Chondrocyte (in vitro differentiated cells): ENCODE measurements around the gene RNF180. TPM values are rescaled to one million over a fixed set of nuclear protein-coding genes. Genes with fewer than 3 reads are reported as not detected.

ENCODE experiments used
- DNase-seq: peaks from one replicate; pipeline ENCODE4 v3.0.0; 2021; ENCODE audit warnings: mixed read lengths, low spot score
- H3K27ac Mint-ChIP-seq: one replicate; pipeline ENCODE4 v1.8.0; 2021; ENCODE audit warnings: mild to moderate bottlenecking, moderate library complexity, mixed read lengths; ENCODE audit not compliant: unreplicated experiment
- H3K27me3 Mint-ChIP-seq: 2 replicates; pipeline ENCODE4 v1.8.0; 2021; ENCODE audit warnings: low read depth, mixed read lengths
- H3K36me3 Mint-ChIP-seq: 2 replicates; pipeline ENCODE4 v1.8.0; 2021; ENCODE audit warnings: low read depth, mixed read lengths
- H3K4me1 Mint-ChIP-seq: 2 replicates; pipeline ENCODE4 v1.8.0; 2021; ENCODE audit warnings: low read depth, mild to moderate bottlenecking, mixed read lengths
- H3K4me3 Mint-ChIP-seq: one replicate; pipeline ENCODE4 v1.8.0; 2021; ENCODE audit warnings: mild to moderate bottlenecking, moderate library complexity, mixed read lengths; ENCODE audit not compliant: unreplicated experiment
- H3K9me3 Mint-ChIP-seq: 2 replicates; pipeline ENCODE4 v1.8.0; 2021; ENCODE audit warnings: low read depth, mixed read lengths
- CTCF ChIP-seq: fragments of 200-600 bp; sonication (generic); IDR thresholded peaks from 2 replicates; pipeline ENCODE4 v1.5.0; 2021; ENCODE audit warnings: antibody characterized with exemption, mild to moderate bottlenecking, moderate library complexity
- total RNA-seq: library from RNA; stranded (reverse); gene quantifications from 3 replicates; pipeline ENCODE4 v1.2.1, GENCODE V29; 2021

Gene RNF180
- total RNA-seq, 1 donor from 2014 or later: 5.8 TPM

DNA sequence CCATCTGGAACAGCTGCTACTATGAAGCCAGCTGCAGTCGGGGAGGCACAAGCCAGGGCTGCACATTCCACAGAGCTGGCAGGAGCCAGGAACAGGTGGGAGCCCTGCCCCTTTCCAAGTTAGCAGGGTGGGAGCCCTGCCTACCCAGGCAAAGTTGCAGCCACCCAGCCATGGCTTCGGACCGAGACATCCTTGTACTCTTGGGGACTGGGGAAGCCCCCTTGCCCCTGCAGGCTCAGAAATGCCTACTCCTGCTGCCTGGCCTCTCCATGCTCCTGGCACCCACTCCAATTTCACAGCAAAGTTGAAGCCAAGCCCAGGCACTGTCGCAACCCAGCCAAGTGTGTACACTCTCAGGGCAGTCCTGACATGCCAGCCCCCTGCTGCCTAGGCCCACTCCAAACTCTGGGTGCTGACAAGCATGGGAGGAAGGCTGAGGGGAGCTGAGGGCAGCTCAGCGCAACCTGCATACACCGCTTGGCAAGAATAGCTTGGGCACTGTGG lies 165.1 kb downstream of the RNF180 start:
- no peak for DNase-seq
- H3K36me3 Mint-ChIP-seq: peaks cover 14% of the 10 kb centered on the region
- peaks cover 16% of the 10 kb centered on the region for H3K9me3 Mint-ChIP-seq
- H3K4me3 Mint-ChIP-seq: no peak overlapping the region
- no peak overlapping the region for H3K27ac Mint-ChIP-seq
- H3K27me3 Mint-ChIP-seq: no peaks in the 10 kb centered on the region
- no peaks in the 10 kb centered on the region for H3K4me1 Mint-ChIP-seq
- TF ChIP-seq CTCF: no peak

DNA sequence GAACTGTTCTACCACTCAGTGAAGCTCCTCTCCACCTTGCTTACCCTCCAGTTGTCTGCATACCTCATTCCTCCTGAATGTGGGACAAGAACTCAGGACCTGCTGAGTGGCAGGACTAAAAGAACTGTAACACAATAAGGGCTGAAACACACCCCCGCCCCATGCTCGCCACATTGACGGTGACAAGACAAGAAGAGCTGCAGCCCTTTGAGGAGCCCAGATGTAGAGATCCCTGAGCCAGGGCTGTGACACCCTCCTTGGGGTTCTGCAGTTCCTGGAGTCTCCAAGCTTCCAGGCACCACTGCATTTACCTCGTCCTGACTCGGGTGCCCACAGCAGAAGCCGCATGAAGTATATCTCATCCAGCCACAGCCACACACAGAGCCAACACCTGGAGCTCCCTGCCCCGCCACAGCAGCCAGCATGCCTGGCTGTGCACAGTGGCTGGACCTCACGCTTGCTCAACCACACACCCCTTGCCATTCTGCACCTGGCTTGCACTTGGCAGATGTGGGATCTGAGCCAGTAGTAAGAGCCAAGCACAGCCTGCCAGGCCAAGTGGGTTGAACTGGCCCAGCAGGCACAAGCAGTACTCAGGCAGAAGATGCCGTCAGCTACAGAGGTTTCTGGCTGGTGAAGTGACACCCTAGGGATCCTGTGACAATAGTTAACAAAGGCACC lies 166.1 kb downstream of the RNF180 start:
- Mint-ChIP-seq H3K27ac (no peak overlapping the region), H3K36me3 (peaks cover 11% of the 10 kb centered on the region), H3K27me3 (no peaks in the 10 kb centered on the region), H3K4me1 (no peaks in the 10 kb centered on the region), H3K4me3 (no peak overlapping the region), H3K9me3 (peaks cover 10% of the 10 kb centered on the region)
- no peak for TF ChIP-seq CTCF
- no peak for DNase-seq

DNA sequence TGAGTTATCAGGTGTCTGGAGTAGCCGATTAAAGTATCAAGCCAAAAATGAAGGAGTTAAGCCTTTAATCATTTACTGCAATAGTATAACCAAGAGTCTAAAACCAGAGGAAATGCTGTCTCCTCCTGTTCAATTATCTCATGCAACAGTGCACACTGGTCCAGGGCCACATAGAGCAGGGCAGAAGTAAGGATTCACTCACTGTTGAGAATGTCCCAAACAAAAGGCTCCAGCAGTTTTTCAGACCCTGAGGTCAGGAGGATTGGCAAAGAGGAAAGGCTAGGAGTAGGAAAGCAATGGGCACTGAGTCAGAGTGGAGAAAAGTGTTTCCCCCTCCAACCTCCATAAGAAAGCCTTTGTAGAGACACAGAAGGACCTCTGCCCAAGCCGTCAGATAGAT lies 168.2 kb downstream of the RNF180 start:
- no peaks in the 10 kb centered on the region for H3K4me1 Mint-ChIP-seq
- no peak overlapping the region for H3K4me3 Mint-ChIP-seq
- H3K27ac Mint-ChIP-seq: no peak overlapping the region
- no peak for TF ChIP-seq CTCF
- no peak for DNase-seq
- H3K36me3 Mint-ChIP-seq: peaks cover 5% of the 10 kb centered on the region
- no peaks in the 10 kb centered on the region for H3K9me3 Mint-ChIP-seq
- no peaks in the 10 kb centered on the region for H3K27me3 Mint-ChIP-seq

DNA sequence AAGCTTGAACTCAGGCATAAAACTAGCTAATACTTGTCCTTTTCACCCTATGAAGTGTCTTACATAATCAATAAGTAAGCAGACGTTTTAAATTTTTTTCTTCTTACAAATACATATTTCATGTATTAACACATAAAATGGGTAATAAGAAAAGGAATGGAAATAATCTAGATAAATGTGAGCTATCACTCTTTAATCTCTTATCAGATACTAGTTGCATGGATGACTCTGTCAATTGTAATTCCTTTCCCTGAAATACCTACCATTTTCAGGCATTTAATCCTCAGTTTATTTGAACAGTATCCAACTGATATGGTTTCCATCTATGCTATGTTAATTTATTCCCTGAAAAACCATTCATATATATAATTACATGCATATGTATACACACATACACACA lies 174.1 kb downstream of the RNF180 start:
- no peak for DNase-seq
- H3K9me3 Mint-ChIP-seq: peaks cover 9% of the 10 kb centered on the region
- no peaks in the 10 kb centered on the region for H3K27me3 Mint-ChIP-seq
- H3K27ac Mint-ChIP-seq: no peak overlapping the region
- no peak for TF ChIP-seq CTCF
- H3K36me3 Mint-ChIP-seq: no peaks in the 10 kb centered on the region
- H3K4me3 Mint-ChIP-seq: no peak overlapping the region
- H3K4me1 Mint-ChIP-seq: no peaks in the 10 kb centered on the region

GRCh38 chr5:64340293-64340692 lies 174.7 kb downstream of the RNF180 start:
- H3K27ac Mint-ChIP-seq: no peak overlapping the region

More at GRCh38 chr5:64340293-64340692, 174.7 kb downstream of the RNF180 start:
- peaks cover 9% of the 10 kb centered on the region for H3K9me3 Mint-ChIP-seq
- no peaks in the 10 kb centered on the region for H3K4me1 Mint-ChIP-seq
- no peak for TF ChIP-seq CTCF
- H3K27me3 Mint-ChIP-seq: no peaks in the 10 kb centered on the region
- no peak for DNase-seq
- no peak overlapping the region for H3K4me3 Mint-ChIP-seq
- no peaks in the 10 kb centered on the region for H3K36me3 Mint-ChIP-seq
